SK-N-SH treated with all-trans-retinoic acid at 6 μM for 48 hours (cell line): ENCODE data around the gene CCKAR.

Experiments used
- ATAC-seq: fragments of 200-7000 bp; cut with Tn5 transposase; 3 replicates; pipeline ENCODE4 v1.9.1; 2020; ENCODE audit warnings: mild to moderate bottlenecking, moderate library complexity
- ARNTL ChIP-seq: fragments of 450-650 bp; formaldehyde crosslinking; IDR thresholded peaks from 2 replicates; pipeline ENCODE4 v1.5.0; 2020; ENCODE audit warnings: low read depth, mild to moderate bottlenecking, moderate library complexity, borderline replicate concordance
- BACH2 ChIP-seq: fragments of 250-450 bp; sonication (Bioruptor Pico); IDR thresholded peaks from 2 replicates; pipeline ENCODE4 v1.9.0; 2021; ENCODE audit warnings: mild to moderate bottlenecking, borderline replicate concordance
- ESRRG ChIP-seq: fragments of 250-450 bp; sonication (Bioruptor Pico); IDR thresholded peaks from 2 replicates; pipeline ENCODE4 v1.6.1; 2021; ENCODE audit warnings: mild to moderate bottlenecking
- GLIS3 ChIP-seq: fragments of 250-450 bp; sonication (Bioruptor Pico); IDR thresholded peaks from 2 replicates; pipeline ENCODE4 v1.5.0; 2020; ENCODE audit warnings: mild to moderate bottlenecking, moderate library complexity
- ISL1 ChIP-seq: fragments of 250-450 bp; sonication (Bioruptor Pico); IDR thresholded peaks from 2 replicates; pipeline ENCODE4 v2.1.2; 2022; ENCODE audit warnings: mild to moderate bottlenecking, moderate library complexity
- OSR1 ChIP-seq: fragments of 250-450 bp; sonication (Bioruptor Pico); IDR thresholded peaks from 2 replicates; pipeline ENCODE4 v1.8.0; 2022; ENCODE audit warnings: moderate library complexity, mild to moderate bottlenecking, inconsistent platforms
- RARB ChIP-seq: fragments of 250-450 bp; sonication (Bioruptor Pico); IDR thresholded peaks from 2 replicates; pipeline ENCODE4 v1.8.0; 2021; ENCODE audit warnings: mild to moderate bottlenecking, moderate library complexity
- SNAI2 ChIP-seq: fragments of 250-450 bp; sonication (Bioruptor Pico); IDR thresholded peaks from 2 replicates; pipeline ENCODE4 v1.5.0; 2020; ENCODE audit warnings: mild to moderate bottlenecking, moderate library complexity
- TCF4 ChIP-seq: fragments of 250-450 bp; sonication (Bioruptor Pico); IDR thresholded peaks from 2 replicates; pipeline ENCODE4 v1.8.0; 2021; ENCODE audit warnings: mild to moderate bottlenecking, moderate library complexity, borderline replicate concordance
- TOX ChIP-seq: fragments of 250-450 bp; sonication (Bioruptor Pico); IDR thresholded peaks from 2 replicates; pipeline ENCODE4 v1.8.0; 2021; ENCODE audit warnings: mild to moderate bottlenecking, moderate library complexity, borderline replicate concordance
- ZC3H10 ChIP-seq: fragments of 250-450 bp; sonication (Bioruptor Pico); IDR thresholded peaks from 2 replicates; pipeline ENCODE4 v1.5.1; 2021; ENCODE audit warnings: mild to moderate bottlenecking, moderate library complexity
- ZFP3 ChIP-seq: fragments of 250-450 bp; sonication (Bioruptor Pico); IDR thresholded peaks from 2 replicates; pipeline ENCODE4 v1.5.0; 2020; ENCODE audit warnings: mild to moderate bottlenecking, moderate library complexity
- ZFP30 ChIP-seq: fragments of 450-650 bp; formaldehyde crosslinking; IDR thresholded peaks from 2 replicates; pipeline ENCODE4 v1.5.0; 2022; ENCODE audit warnings: mild to moderate bottlenecking, moderate library complexity
- ZNF70 ChIP-seq: fragments of 450-650 bp; formaldehyde crosslinking; IDR thresholded peaks from 2 replicates; pipeline ENCODE4 v1.5.0; 2020; ENCODE audit warnings: mild to moderate bottlenecking, moderate library complexity
- ZNF8 ChIP-seq: fragments of 450-650 bp; formaldehyde crosslinking; IDR thresholded peaks from 2 replicates; pipeline ENCODE4 v1.5.0; 2020; ENCODE audit warnings: mild to moderate bottlenecking, moderate library complexity
- TF ChIP-seq, protein P1 (sequence below): fragments of 250-450 bp; sonication (Bioruptor Pico); IDR thresholded peaks from 2 replicates; pipeline ENCODE4 v1.8.0; 2021; ENCODE audit warnings: low read depth, mild to moderate bottlenecking, moderate library complexity, borderline replicate concordance
- TF ChIP-seq, protein P2 (sequence below): fragments of 250-450 bp; sonication (Bioruptor Pico); IDR thresholded peaks from 2 replicates; pipeline ENCODE4 v1.5.1; 2021; ENCODE audit warnings: mild to moderate bottlenecking, moderate library complexity
- TF ChIP-seq, protein P3 (sequence below): fragments of 250-450 bp; sonication (Bioruptor Pico); IDR thresholded peaks from 2 replicates; pipeline ENCODE4 v1.5.1; 2020; ENCODE audit warnings: low read depth, mild to moderate bottlenecking, moderate library complexity
- TF ChIP-seq, protein P4 (sequence below): fragments of 250-450 bp; sonication (Bioruptor Pico); IDR thresholded peaks from 2 replicates; pipeline ENCODE4 v1.8.0; 2020; ENCODE audit warnings: mild to moderate bottlenecking, moderate library complexity, borderline replicate concordance
- TF ChIP-seq, protein P5 (sequence below): fragments of 250-450 bp; sonication (Bioruptor Pico); IDR thresholded peaks from 2 replicates; pipeline ENCODE4 v1.5.0; 2020; ENCODE audit warnings: mild to moderate bottlenecking, moderate library complexity

CCKAR gene

DNA sequence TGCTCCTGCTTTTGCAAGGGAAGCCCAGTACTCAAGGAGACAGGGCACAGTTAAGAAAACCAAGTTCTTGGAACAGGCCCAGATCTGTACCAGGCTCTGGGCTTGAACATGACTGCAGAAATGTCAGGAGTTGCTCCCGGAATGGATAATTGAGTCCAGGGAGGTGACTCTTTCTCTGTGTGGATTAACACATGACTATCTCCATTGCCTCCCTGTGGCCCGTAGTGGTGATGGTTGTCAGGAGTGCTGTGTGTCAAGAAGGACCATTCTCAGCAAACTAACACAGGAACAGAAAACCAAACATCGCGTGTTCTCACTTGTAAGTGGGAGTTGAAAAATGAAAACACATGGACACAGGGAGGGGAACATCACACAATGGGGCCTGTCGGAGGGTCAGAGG lies 39.9 kb downstream of the CCKAR start:
- ATAC-seq: no peak
- TF ChIP-seq BACH2 (CRISPR knock-in tag) (no peak), ZC3H10 (CRISPR knock-in tag) (no peak), TCF4 (no peak), ARNTL (no peak), ZNF8 (no peak), RARB (CRISPR knock-in tag) (no peak), OSR1 (CRISPR knock-in tag) (no peak), ZNF70 (CRISPR knock-in tag) (no peak), ZFP3 (no peak), GLIS3 (CRISPR knock-in tag) (no peak), ESRRG (CRISPR knock-in tag) (no peak), TOX (no peak)
- TF ChIP-seq, protein P1, sequence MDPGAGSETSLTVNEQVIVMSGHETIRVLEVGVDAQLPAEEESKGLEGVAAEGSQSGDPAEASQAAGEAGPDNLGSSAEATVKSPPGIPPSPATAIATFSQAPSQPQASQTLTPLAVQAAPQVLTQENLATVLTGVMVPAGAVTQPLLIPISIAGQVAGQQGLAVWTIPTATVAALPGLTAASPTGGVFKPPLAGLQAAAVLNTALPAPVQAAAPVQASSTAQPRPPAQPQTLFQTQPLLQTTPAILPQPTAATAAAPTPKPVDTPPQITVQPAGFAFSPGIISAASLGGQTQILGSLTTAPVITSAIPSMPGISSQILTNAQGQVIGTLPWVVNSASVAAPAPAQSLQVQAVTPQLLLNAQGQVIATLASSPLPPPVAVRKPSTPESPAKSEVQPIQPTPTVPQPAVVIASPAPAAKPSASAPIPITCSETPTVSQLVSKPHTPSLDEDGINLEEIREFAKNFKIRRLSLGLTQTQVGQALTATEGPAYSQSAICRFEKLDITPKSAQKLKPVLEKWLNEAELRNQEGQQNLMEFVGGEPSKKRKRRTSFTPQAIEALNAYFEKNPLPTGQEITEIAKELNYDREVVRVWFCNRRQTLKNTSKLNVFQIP (CRISPR knock-in tag): no peak
- TF ChIP-seq, protein P2, sequence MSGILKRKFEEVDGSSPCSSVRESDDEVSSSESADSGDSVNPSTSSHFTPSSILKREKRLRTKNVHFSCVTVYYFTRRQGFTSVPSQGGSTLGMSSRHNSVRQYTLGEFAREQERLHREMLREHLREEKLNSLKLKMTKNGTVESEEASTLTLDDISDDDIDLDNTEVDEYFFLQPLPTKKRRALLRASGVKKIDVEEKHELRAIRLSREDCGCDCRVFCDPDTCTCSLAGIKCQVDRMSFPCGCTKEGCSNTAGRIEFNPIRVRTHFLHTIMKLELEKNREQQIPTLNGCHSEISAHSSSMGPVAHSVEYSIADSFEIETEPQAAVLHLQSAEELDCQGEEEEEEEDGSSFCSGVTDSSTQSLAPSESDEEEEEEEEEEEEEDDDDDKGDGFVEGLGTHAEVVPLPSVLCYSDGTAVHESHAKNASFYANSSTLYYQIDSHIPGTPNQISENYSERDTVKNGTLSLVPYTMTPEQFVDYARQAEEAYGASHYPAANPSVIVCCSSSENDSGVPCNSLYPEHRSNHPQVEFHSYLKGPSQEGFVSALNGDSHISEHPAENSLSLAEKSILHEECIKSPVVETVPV: no peak
- TF ChIP-seq, protein P3, sequence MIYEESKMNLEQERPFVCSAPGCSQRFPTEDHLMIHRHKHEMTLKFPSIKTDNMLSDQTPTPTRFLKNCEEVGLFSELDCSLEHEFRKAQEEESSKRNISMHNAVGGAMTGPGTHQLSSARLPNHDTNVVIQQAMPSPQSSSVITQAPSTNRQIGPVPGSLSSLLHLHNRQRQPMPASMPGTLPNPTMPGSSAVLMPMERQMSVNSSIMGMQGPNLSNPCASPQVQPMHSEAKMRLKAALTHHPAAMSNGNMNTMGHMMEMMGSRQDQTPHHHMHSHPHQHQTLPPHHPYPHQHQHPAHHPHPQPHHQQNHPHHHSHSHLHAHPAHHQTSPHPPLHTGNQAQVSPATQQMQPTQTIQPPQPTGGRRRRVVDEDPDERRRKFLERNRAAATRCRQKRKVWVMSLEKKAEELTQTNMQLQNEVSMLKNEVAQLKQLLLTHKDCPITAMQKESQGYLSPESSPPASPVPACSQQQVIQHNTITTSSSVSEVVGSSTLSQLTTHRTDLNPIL (CRISPR knock-in tag): no peak
- TF ChIP-seq, protein P4, sequence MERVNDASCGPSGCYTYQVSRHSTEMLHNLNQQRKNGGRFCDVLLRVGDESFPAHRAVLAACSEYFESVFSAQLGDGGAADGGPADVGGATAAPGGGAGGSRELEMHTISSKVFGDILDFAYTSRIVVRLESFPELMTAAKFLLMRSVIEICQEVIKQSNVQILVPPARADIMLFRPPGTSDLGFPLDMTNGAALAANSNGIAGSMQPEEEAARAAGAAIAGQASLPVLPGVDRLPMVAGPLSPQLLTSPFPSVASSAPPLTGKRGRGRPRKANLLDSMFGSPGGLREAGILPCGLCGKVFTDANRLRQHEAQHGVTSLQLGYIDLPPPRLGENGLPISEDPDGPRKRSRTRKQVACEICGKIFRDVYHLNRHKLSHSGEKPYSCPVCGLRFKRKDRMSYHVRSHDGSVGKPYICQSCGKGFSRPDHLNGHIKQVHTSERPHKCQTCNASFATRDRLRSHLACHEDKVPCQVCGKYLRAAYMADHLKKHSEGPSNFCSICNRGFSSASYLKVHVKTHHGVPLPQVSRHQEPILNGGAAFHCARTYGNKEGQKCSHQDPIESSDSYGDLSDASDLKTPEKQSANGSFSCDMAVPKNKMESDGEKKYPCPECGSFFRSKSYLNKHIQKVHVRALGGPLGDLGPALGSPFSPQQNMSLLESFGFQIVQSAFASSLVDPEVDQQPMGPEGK (CRISPR knock-in tag): no peak
- TF ChIP-seq, all 23 proteins: peak for 0

DNA sequence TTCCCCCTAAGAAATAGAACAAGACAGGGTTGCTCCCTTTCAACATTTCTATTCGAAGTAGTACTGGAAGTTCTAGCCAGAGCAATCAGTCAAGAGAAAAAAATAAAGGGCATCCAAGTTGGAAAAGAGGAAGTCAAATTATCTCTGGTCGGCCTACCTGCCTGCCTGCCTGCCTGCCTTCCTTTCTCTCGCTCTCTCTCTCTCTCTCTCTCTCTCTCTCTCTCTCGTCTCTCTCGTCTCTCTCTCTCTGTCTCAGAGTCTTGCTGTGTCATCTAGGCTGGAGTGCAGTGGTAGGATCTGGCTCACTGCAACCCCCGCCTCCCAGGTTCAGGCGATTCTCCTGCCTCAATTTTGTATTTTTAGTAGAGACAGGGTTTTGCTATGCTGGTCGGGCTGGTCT lies 42.9 kb downstream of the CCKAR start:
- ATAC-seq: no peak
- no peak for TF ChIP-seq ZNF8
- TF ChIP-seq ZFP30 (CRISPR knock-in tag): no peak
- TF ChIP-seq, protein P1 (CRISPR knock-in tag): no peak

DNA sequence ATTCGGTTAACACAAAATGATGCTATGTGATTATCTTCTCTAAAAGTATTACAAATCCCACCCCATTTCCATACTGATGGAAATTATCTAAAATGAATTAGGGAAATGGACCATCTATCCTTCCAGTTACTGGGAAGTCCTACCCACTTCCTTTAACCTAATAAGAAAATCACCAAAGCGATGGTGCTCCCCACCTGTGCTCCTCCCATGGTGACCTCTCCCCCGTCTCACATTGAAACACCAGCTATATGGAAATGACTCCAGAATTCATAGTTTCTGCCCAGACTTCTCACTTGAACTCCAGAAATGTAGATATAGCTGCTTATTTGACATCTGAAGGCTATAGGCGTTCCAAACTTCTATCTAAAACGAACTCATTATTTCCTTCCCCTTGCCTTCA lies 48.5 kb downstream of the CCKAR start:
- ATAC-seq: no peak
- TF ChIP-seq ZFP30 (CRISPR knock-in tag) (no peak), ISL1 (CRISPR knock-in tag) (no peak), RARB (CRISPR knock-in tag) (no peak), TOX (no peak), SNAI2 (no peak)
- TF ChIP-seq, protein P4 (CRISPR knock-in tag): no peak
- TF ChIP-seq, protein P5, sequence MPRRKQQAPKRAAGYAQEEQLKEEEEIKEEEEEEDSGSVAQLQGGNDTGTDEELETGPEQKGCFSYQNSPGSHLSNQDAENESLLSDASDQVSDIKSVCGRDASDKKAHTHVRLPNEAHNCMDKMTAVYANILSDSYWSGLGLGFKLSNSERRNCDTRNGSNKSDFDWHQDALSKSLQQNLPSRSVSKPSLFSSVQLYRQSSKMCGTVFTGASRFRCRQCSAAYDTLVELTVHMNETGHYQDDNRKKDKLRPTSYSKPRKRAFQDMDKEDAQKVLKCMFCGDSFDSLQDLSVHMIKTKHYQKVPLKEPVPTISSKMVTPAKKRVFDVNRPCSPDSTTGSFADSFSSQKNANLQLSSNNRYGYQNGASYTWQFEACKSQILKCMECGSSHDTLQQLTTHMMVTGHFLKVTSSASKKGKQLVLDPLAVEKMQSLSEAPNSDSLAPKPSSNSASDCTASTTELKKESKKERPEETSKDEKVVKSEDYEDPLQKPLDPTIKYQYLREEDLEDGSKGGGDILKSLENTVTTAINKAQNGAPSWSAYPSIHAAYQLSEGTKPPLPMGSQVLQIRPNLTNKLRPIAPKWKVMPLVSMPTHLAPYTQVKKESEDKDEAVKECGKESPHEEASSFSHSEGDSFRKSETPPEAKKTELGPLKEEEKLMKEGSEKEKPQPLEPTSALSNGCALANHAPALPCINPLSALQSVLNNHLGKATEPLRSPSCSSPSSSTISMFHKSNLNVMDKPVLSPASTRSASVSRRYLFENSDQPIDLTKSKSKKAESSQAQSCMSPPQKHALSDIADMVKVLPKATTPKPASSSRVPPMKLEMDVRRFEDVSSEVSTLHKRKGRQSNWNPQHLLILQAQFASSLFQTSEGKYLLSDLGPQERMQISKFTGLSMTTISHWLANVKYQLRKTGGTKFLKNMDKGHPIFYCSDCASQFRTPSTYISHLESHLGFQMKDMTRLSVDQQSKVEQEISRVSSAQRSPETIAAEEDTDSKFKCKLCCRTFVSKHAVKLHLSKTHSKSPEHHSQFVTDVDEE (CRISPR knock-in tag): no peak
- TF ChIP-seq, protein P2: no peak
- TF ChIP-seq, protein P3 (CRISPR knock-in tag): no peak
